GM21529 (cell line): ENCODE results near the gene CFAP161.

Source experiments
- ATAC-seq: cut with Tn5 transposase; IDR thresholded peaks from one replicate; pipeline ENCODE4 v1.9.1; 2021; ENCODE audit not compliant: unreplicated experiment

CFAP161 gene

DNA sequence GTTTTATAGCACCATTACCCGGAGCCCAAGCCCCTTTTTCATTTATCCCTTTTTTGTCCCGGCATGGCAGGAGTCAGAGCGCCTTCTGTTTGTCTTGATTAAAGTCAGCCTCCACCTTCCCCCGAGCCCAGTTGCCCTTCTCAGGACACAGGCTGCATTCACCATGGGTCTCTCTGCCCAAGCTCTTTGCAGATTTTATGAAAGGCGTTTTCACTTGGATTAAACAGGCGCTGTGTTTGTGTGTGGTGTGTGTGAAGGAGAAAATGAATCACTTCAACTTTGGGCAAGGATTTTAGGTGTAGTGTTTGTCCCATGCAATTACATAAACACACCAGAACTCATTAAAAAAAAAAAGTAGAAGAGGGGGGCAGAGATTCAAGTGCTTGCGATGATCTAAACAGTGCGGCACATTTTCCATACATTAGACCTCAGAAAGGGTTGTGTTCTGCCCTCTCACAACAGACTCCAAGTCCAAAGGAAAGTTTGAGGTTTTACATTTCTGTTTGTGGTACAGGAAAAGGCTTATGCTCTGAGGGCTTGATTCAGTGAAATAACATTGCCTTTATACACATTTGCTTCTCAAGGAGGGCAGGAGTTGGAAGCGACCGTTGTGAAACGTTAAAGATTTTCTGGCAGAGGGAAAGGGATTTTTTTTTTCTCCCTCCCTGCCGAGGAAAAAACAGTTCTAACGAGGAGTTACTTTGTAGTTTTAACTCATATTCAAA lies 48.1 kb downstream of the CFAP161 start:
- ATAC-seq: no peak

DNA sequence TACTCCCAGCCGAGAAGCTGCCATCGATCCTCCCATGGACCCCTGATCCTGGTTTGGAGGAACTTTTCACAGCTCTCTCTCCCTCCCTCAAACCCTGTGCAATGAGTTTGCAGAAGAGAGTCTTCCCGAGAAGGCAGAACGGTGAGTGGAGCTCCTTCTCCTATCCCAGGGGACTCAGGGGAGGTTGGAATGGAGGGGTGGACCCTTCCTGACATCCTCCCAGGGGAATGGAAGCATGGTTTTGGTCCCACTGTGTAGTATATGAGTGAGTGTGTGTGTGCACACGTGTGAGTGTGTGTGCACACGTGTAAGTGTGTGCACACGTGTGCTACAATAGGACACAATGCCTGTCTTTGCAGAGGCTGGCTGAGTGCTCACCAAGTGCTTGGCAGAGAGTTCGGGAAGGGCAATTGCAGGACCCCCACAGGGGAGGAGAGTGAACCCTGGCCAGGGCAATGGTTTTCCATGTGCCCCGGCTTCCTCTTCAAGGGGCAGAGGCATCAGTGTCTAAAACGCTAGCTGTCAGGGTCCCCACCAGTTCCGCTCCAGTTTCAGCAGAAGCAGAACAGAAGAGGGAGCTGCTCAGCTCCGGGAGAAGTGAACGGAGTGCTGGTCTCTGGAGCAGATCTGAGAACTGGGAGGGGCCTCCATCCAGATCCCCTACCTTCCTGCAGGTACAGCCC lies 48.8 kb downstream of the CFAP161 start:
- ATAC-seq: no peak

DNA sequence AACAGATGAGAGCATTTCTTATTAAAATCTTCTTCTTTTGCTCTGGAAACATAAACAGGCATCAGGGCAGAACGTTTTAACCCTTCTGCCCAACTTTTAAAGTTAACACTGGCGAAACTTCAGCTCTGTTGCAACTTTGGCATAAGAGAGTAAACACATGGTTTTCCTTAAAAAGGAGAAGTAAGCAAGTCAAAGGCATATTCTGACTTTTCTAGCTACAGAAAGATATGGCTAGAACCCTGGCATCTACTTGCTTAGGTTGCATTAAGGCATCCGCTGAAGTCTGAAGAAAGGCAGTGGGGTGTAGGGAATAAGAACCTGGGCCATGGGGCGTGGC lies 49.3 kb downstream of the CFAP161 start:
- no peak for ATAC-seq

DNA sequence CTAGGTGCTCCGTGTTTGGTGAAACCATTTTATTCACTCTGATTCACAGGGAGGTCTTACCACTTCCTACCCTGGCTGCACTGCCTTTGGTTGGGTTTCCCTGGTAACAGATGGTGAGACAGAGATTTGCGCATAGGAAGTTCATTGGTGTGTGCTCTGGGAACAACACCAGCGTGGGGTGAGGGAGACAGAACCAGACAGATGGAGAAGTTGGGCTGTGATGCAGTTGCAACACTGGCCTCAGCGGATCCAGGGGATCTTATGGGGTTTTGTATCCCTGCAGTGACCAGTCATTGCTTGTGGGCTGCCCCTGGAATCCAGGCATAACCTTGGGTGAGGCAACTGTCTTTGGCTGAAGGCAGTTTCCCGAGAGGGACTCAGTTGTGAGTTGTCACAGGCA lies 50.1 kb downstream of the CFAP161 start:
- ATAC-seq: no peak

DNA sequence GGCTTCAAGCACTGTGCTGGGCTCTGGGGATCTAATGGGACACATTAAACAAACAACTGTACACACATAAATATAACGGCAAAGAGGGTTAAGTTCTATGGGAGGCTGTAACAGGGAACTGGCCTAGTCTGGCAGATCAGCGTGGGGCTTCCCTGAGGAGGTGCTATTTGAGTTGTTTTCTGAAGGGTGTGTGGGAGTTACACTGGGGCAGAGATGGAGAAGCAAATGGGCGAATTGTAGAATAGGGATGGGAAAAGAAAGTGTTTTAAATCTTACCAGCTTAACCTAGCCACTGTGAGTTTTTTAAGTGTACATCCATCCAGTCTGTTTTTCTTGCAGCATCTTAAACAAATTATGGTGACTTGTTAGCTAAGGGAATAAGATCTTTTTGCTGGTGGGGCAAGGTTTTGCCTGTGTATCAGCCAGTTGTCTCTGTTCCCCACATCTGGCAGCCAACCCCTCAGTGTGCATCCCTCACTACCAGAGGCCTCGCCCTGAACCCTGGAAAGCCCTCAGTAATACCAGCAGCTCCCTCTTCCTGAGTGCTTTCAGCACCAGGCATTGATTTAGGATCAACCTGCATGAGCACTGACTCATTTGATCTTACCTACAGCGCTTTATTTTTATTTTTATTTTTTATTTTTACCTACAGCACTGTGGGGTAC lies 51.7 kb downstream of the CFAP161 start:
- no peak for ATAC-seq

DNA sequence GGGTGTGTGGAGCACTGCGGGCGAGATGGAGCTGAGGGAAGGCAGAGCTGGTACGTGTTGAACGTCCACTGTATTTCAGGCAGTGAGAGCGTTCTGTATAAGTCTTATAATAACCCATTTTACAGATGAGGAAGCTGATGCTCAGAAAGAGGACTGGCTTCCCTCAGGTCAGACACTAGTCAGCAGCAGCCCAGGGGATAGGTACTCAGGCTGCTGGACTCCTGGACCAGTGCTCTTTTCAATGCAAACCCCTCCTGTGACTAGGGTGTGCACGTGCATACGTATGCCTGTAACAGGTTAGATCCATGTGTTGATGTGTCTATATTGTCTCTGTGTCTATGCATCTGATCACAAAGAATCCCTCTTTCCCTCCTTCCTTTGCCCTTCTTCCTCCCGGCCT lies 54.3 kb downstream of the CFAP161 start:
- no peak for ATAC-seq

DNA sequence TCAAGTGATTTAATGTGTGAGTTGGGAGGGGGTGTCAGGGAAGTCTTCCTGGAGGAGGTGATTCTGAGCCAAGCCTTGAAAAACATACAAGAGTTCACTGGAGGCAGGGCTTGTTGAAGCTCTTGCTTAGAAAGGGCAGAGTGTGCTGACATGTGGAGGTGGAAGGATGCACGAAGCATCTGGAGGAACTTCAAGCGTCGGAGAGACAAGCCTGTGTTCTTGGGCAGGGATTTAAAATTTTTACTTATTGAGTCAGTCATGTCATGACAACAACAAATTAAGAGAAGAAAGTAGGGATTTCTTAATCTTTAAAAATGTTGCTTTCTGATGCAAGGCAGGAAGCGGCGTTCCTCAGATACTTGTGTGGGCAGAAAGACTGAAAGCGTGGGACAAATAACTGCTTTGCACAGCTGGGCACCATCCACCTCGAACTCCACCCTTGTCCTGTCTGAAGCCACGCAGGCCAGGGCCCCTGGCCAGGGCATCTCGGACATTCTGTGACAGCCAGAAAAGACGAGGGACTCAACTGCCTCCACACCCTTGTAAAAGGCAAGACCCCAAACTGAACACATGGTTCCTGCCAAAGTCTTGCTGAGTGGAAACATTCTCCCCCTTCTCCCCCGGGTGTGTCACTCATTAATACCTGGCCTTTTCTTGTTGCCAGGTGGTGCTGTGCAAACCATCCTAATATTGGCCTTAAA lies 55.7 kb downstream of the CFAP161 start:
- no peak for ATAC-seq

DNA sequence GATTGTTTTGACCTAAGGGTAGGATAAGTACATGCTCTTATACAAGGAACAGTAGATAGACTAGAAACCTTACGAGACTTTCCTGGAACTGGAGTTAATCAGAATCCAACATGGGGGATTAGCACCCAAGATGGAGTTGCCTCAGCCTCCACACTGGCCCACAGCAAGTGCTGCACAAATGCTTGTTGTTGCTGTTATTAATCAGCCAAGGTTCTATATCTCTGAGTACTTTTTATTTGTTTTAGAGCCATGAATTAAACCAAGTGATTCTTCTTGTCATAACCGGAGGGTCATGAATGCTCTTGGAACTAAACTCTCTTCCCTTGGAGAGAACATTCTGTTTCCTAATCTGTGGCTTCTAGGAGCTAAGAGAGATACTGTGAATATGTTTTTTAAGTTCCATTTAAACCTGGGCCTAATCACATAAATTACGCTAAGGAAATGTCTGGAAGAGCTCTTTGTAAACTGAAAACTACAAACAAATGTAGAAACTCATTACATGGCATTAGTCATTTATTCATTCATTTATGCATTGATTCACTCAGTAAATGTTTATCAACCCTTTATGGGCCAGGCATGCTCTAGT lies 56.9 kb downstream of the CFAP161 start:
- ATAC-seq: no peak

DNA sequence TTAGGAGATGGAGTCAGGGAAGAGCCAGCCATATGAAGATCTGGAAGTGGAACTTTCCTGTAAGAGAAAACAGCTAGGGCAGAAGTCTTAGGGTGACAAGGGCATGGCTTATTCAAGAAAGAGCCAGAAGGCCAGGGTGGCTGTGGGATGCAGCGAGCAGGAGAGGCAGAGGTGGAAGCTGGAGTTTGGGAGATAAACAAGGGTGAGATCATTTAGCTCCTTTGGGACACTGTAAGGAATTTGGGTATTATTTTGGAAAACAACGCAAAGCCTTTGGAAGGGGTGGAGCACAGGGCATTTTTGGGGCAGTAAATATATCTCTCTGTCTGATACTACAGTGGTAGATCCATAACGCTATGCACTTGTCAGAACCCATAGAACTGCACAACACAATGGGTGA lies 57.6 kb downstream of the CFAP161 start:
- ATAC-seq: no peak

DNA sequence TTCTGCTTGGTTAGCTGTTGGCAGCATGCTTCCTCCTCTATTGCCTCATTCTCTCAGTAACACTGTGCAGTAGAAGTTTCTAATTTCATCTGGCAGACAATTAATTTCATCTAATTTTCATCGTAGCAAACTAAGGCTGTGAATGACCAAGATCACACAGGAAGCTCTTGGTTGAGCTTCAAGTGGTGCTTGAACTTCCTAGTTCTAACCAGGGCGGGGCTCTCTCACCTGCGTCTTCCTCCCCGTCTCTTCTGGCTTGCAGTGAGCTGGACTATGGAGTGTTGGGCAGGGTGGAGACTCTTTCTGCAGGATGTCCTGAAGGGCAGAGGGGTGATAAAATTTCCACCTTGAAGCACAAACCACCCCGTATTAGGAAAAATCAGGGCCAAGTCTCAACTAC lies 60.7 kb downstream of the CFAP161 start:
- no peak for ATAC-seq

DNA sequence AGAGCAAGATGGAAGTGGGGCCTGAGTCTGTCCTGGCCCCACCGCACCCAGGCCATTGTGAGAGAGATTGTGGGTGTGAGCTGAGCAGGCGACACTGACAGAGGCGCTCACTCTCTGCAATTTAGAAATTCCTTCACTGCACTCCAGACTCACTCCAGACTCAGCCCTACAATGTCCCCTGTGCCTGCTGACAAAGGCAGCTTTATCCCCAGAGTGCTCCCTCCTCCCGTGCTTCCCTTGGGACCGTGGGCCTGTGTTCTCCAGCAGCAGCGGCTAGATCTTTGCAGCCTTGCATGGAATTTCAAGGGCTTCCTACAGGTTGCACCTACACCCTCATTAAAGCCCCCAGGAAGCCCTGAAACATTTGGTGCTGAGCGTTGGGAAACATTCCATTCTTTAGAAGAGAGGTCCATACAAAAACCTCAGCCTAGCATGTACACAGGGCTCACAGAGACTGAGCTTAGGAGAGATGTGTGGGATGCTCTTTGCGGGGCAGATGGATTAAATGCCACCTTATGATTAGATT lies 61.3 kb downstream of the CFAP161 start:
- no peak for ATAC-seq

DNA sequence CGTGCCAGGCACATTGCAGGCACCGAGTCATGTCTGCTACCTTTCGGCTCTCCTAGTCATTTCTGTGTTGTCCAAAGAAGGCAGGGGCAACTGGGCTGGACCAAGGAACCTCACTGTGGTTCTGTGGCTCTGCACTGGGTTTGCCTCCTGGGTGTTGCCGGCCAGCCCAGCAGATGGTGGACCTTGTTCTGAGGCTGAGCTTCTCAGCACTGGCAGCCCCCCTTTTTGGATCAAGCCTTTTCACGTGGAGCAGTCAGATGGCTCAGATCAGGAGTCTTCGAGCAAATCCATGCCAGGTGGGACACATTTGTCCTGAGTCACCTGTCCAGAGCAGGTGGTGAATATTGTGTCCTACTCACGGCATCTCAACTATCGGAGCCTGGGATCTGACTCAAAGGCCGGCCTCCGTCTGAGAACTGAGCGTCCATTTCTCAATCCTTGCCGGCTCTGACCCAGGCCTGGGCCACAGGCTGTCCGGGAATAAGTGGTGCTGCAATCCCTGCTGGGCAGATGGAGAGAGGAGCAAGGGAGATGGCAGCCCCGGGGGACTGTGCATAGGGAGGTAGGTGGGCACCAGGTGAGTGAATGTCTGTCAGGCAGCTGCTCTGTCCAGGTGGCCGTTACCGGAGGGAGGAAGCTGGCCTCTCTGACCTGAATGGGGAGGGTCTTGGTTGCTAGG lies 62.6 kb downstream of the CFAP161 start, which contains the start of gene IL16:
Gene IL16 (plus strand): TSS at position 304 of the 679 bp plus-strand sequence. CDS start 28,521 bp downstream, outside the sequence.
- no peak for ATAC-seq

DNA sequence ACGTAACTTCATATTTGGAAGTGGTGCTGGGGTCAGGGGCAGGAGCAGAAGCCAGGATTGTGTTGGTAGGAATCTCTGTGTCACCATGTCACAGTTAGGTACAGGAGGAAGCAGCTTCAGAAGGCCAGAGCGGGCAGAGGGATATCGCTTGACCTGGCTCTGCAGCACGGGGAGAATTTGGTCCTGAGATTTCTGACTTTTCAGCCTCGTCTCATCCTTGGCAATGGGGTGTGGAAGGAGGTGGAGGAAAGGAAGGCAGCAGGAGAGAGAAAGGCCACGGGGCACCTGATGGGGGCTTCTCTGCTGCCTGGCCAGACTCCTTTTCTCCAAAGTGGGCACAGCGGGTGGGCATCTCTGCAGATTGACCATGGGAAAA lies 63.2 kb downstream of the CFAP161 start:
- no peak for ATAC-seq

DNA sequence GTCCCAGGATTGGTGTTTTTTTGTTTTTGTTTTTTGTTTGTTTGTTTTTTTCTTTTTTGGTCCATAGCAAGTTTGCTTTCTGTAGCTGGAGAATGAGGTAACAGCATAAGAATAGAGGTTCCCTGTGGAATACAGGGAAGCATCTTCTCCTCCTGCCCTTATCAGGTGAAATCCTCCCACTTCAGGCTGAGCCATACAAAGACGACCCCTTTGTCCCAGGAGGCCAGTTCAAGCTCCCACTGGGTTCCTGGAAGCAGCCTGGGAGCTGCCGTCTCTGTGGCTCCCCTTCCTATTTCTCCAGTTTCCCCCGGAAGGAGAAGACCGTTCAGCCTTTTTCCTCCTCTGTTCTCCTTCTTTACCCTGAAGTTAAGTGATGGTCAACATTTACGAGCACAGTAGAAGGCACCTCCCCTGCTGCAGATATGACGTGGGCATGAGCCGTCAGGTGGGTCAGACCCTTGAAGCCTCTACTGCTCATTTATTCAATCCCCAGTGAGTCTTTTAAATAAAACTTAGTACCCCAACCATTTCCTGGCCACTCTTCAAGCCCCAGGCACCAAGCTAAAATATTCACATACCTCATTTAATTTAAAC lies 63.7 kb downstream of the CFAP161 start:
- ATAC-seq: no peak
